HCT116 (cell line): ENCODE results near the gene ZEB1.

ENCODE experiments used
- CEBPB ChIP-seq: IDR thresholded peaks from 2 replicates; pipeline ENCODE4 v1.6.1; 2012; ENCODE audit warnings: low read depth
- CTCF ChIP-seq, 3 experiments: fragments of 200-600 bp in 1 of 3; sonication (generic) in 1 of 3; IDR thresholded peaks in 2 of 3; conservative IDR thresholded peaks in 1 of 3; 2 replicates each; pipeline ENCODE4 v1.5.1; 2012 to 2017; ENCODE audit warnings: low read depth in 2 of 3, low read length in 2 of 3, antibody characterized with exemption in 1 of 3, borderline replicate concordance in 1 of 3, control low read depth in 1 of 3, mild to moderate bottlenecking in 1 of 3, mixed read lengths in 1 of 3, mixed run types in 1 of 3, moderate library complexity in 1 of 3; ENCODE audit not compliant: insufficient read depth in 1 of 3
- EZH2phosphoT487 ChIP-seq: fragments of 200-600 bp; IDR thresholded peaks from 2 replicates; pipeline ENCODE4 v1.6.1; 2018; ENCODE audit warnings: antibody characterized with exemption, borderline replicate concordance
- MAX ChIP-seq: IDR thresholded peaks from 2 replicates; pipeline ENCODE4 v1.6.1; 2012
- POLR2A ChIP-seq: IDR thresholded peaks from 2 replicates; pipeline ENCODE4 v1.7.0; 2011; ENCODE audit warnings: borderline replicate concordance; ENCODE audit not compliant: insufficient read depth, insufficient read length; ENCODE audit errors: extremely low read depth
- POLR2AphosphoS5 ChIP-seq: IDR thresholded peaks from 2 replicates; pipeline ENCODE4 v1.6.1; 2011; ENCODE audit warnings: mild to moderate bottlenecking, low read depth, low read length, moderate library complexity
- REST ChIP-seq: IDR thresholded peaks from 2 replicates; pipeline ENCODE4 v1.6.1; 2012; ENCODE audit warnings: low read depth
- SIN3A ChIP-seq: IDR thresholded peaks from 2 replicates; pipeline ENCODE4 v1.6.1; 2012; ENCODE audit warnings: low read depth
- SP1 ChIP-seq: IDR thresholded peaks from 2 replicates; pipeline ENCODE4 v1.6.1; 2012; ENCODE audit warnings: low read depth
- TCF7L2 ChIP-seq: IDR thresholded peaks from 2 replicates; pipeline ENCODE4 v1.7.0; 2011; ENCODE audit warnings: borderline replicate concordance, inconsistent platforms; ENCODE audit not compliant: insufficient read depth, insufficient read length; ENCODE audit errors: extremely low read depth
- ZFX ChIP-seq: fragments of 450-650 bp; IDR thresholded peaks from 2 replicates; pipeline ENCODE4 v1.6.1; 2017

GRCh38 chr10:31345886-31346285 is 26.9 kb downstream of the ZEB1 start:
- TF ChIP-seq SIN3A (no peak), EZH2phosphoT487 (no peak), POLR2A (no peak), TCF7L2 (no peak), CTCF (IDR thresholded peaks at IDR 0.05 in 2 of 3, conservative IDR thresholded peaks at IDR 0.05 in 1 of 3; ENCODE audit: borderline replicate concordance in 1 of 3, insufficient read depth in 1 of 3, low read depth in 2 of 3, low read length in 2 of 3) (no peak), SP1 (no peak), MAX (no peak), REST (no peak), CEBPB (no peak), POLR2AphosphoS5 (no peak), ZFX (no peak)
